ENCODE data around the gene AIRE. TPM values are rescaled to one million over a fixed set of nuclear protein-coding genes. Genes with fewer than 3 reads are reported as not detected.

AIRE gene
- total RNA-seq, 1 experiment from 2014 or later, result not detected

DNA sequence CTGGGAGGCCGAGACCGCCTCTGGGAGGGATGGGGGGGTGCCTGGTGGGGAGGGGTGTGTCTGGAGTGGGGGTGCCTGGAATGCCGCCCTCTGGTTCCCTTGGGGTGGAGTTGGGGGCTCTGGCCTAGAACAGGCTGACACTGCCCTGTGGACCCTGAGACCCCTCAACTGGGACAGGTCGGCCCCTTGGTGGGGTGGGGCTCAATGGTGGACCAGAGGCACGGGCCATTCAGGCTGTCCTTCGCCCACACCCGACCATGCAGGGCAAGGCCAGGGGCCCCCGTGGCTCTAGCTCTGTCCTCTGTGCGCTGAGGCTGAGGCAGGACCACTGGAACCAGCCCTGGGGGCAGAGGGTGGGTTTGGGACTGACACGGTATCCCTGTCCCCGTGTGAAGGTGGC lies 28.9 kb downstream of the AIRE start:
- ChIA-PET POLR2A (ENCODE audit: low non-redundant PET) (no interaction called here), CTCF (no interaction called here)
- DNase-seq (ENCODE audit: low spot score), result no peak
- H3K27ac ChIP-seq (ENCODE audit: low read depth, low read length, poor library complexity, severe bottlenecking), result no peak overlapping the region
- no peak overlapping the region for H3K4me3 ChIP-seq (ENCODE audit: low read depth, low read length, poor library complexity, severe bottlenecking)
- H3K27me3 ChIP-seq (replicated peaks; ENCODE audit: insufficient read depth, low read depth, low read length, poor library complexity), result no peaks in the 10 kb centered on the region
- BruUV-seq (replicated peaks), result no TSS peak
- H3K4me1 ChIP-seq (ENCODE audit: insufficient read depth, low read length, poor library complexity, severe bottlenecking), result no peaks in the 10 kb centered on the region
- intact Hi-C loops (cut with micrococcal nuclease; ENCODE audit: unreplicated experiment), result no loop called here
- TF ChIP-seq EZH2 (IDR thresholded peaks at IDR 0.05; ENCODE audit: borderline replicate concordance, low read depth, low read length, poor library complexity, severe bottlenecking), result no peak
- TF ChIP-seq CTCF (conservative IDR thresholded peaks at IDR 0.05; ENCODE audit: low read depth, low read length), result no peak
- no peaks in the 10 kb centered on the region for H3K9me3 ChIP-seq (ENCODE audit: low read depth, low read length, poor library complexity, severe bottlenecking)
- peaks cover 12% of the 10 kb centered on the region for H3K36me3 ChIP-seq (ENCODE audit: insufficient read depth, low read length, poor library complexity, severe bottlenecking)

DNA sequence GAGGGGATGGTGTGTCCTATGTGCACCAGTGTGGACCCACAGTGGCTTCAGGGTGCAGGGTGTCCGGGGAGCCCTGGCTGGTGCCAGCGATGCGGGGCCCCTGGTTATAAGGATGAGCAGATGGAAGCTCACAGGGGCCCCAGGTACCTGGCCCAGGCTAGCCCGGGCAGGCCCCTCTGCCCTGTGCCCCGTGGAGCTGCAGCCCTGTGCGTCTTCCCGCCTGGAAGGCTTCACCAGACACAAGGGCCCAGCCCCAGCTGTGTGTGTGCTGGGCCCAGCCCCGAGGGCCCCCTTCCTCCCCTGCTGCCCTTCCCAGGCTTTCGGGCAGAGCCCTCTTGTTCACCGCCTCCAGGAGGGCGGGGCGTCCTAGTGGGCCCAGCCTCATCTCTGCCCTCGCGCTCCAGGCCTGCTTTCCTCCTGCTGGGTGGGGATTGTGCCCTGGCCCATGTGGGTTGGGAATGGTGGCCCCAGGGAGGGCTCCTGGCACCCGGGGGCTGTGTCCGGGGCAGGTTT lies 30.1 kb downstream of the AIRE start:
- H3K27ac ChIP-seq (ENCODE audit: low read depth, low read length, poor library complexity, severe bottlenecking), result no peak overlapping the region
- H3K36me3 ChIP-seq (ENCODE audit: insufficient read depth, low read length, poor library complexity, severe bottlenecking), result peaks cover 12% of the 10 kb centered on the region
- no peaks in the 10 kb centered on the region for H3K9me3 ChIP-seq (ENCODE audit: low read depth, low read length, poor library complexity, severe bottlenecking)
- POLR2A ChIA-PET (ENCODE audit: low non-redundant PET), result no interaction called here
- CTCF ChIA-PET, result no interaction called here
- no peaks in the 10 kb centered on the region for H3K27me3 ChIP-seq (replicated peaks; ENCODE audit: insufficient read depth, low read depth, low read length, poor library complexity)
- no peak overlapping the region for H3K4me3 ChIP-seq (ENCODE audit: low read depth, low read length, poor library complexity, severe bottlenecking)
- no peak for TF ChIP-seq EZH2 (IDR thresholded peaks at IDR 0.05; ENCODE audit: borderline replicate concordance, low read depth, low read length, poor library complexity, severe bottlenecking)
- TF ChIP-seq CTCF (conservative IDR thresholded peaks at IDR 0.05; ENCODE audit: low read depth, low read length), result no peak
- intact Hi-C loops (cut with micrococcal nuclease; ENCODE audit: unreplicated experiment), result no loop called here
- no TSS peak for BruUV-seq (replicated peaks)
- DNase-seq (ENCODE audit: low spot score), result no peak
- no peaks in the 10 kb centered on the region for H3K4me1 ChIP-seq (ENCODE audit: insufficient read depth, low read length, poor library complexity, severe bottlenecking)

GRCh38 chr21:44316277-44316900 lies 30.7 kb downstream of the AIRE start:
- intact Hi-C loops (cut with micrococcal nuclease; ENCODE audit: unreplicated experiment), result no loop called here
- H3K4me1 ChIP-seq (ENCODE audit: insufficient read depth, low read length, poor library complexity, severe bottlenecking), result no peaks in the 10 kb centered on the region
- no peaks in the 10 kb centered on the region for H3K9me3 ChIP-seq (ENCODE audit: low read depth, low read length, poor library complexity, severe bottlenecking)
- no peak overlapping the region for H3K4me3 ChIP-seq (ENCODE audit: low read depth, low read length, poor library complexity, severe bottlenecking)
- TF ChIP-seq EZH2 (IDR thresholded peaks at IDR 0.05; ENCODE audit: borderline replicate concordance, low read depth, low read length, poor library complexity, severe bottlenecking), result no peak
- no peak for TF ChIP-seq CTCF (conservative IDR thresholded peaks at IDR 0.05; ENCODE audit: low read depth, low read length)
- peaks cover 7% of the 10 kb centered on the region for H3K36me3 ChIP-seq (ENCODE audit: insufficient read depth, low read length, poor library complexity, severe bottlenecking)
- ChIA-PET POLR2A (ENCODE audit: low non-redundant PET) (no interaction called here), CTCF (no interaction called here)
- no TSS peak for BruUV-seq (replicated peaks)
- H3K27me3 ChIP-seq (replicated peaks; ENCODE audit: insufficient read depth, low read depth, low read length, poor library complexity), result no peaks in the 10 kb centered on the region
- no peak for DNase-seq (ENCODE audit: low spot score)
- H3K27ac ChIP-seq (ENCODE audit: low read depth, low read length, poor library complexity, severe bottlenecking), result no peak overlapping the region

All from A673 (cell line).